Endothelial cell of umbilical vein (primary cell): Measurements from ENCODE around the gene FER. TPM values are rescaled to one million over a fixed set of nuclear protein-coding genes. Genes with fewer than 3 reads are reported as not detected.

Source experiments
- BruUV-seq: library from RNA; stranded (reverse); fragments of 400-500 nt; replicated peaks from 2 replicates; lab custom pipeline; 2021; lab: Mats Ljungman, UMichigan
- CTCF ChIA-PET: fragments of 300-600, 350-600 bp; sonication (Branson Sonifier 250); formaldehyde crosslinking; loops from one replicate; lab custom pipeline; 2021; ENCODE audit warnings: antibody characterized with exemption, inconsistent platforms; lab: Charles Lee
- POLR2A ChIA-PET: fragments of 300-600, 350-600 bp; sonication (Branson Sonifier 250); formaldehyde crosslinking; loops from one replicate; lab custom pipeline; 2021; ENCODE audit warnings: antibody characterized with exemption, inconsistent platforms; lab: Charles Lee
- DNase-seq: peaks from one replicate; pipeline ENCODE4 v3.0.0-alpha.2; 2011; ENCODE audit warnings: low read depth, low spot score
- FAIRE-seq: peaks from 2 replicates; lab custom pipeline; 2011; peaks lifted over from hg19 to GRCh38; lab: Jason Lieb, UNC
- H2AFZ ChIP-seq: 2 replicates; pipeline ENCODE4 v1.6.0; 2012; ENCODE audit warnings: low read depth, low read length, control low read depth, inconsistent platforms
- H3K27ac ChIP-seq: 2 replicates; pipeline ENCODE4 v1.5.1; 2011; ENCODE audit warnings: low read depth, mild to moderate bottlenecking, control low read depth, low read length, moderate library complexity; ENCODE audit not compliant: insufficient read depth
- H3K27me3 ChIP-seq, 2 experiments: 2 replicates each; pipeline versions ENCODE4 v1.6.0 to v1.6.1; 2011; ENCODE audit warnings: low read length in 2 of 2, mixed read lengths in 1 of 2; ENCODE audit not compliant: control insufficient read depth in 2 of 2, insufficient read depth in 2 of 2
- H3K36me3 ChIP-seq, 2 experiments: 2 replicates in 1 of 2; 3 replicates in 1 of 2; pipeline ENCODE4 v1.5.1; 2011; ENCODE audit warnings: low read length in 2 of 2, mild to moderate bottlenecking in 1 of 2, moderate library complexity in 1 of 2; ENCODE audit not compliant: control insufficient read depth in 2 of 2, insufficient read depth in 2 of 2; ENCODE audit errors: extremely low read depth in 1 of 2
- H3K4me1 ChIP-seq: 3 replicates; pipeline ENCODE4 v1.5.1; 2011; ENCODE audit warnings: mild to moderate bottlenecking, low read length; ENCODE audit not compliant: control insufficient read depth, insufficient read depth; ENCODE audit errors: extremely low read depth
- H3K4me2 ChIP-seq: 2 replicates; pipeline ENCODE4 v1.6.1; 2011; ENCODE audit warnings: low read length, control low read depth, mixed read lengths; ENCODE audit not compliant: insufficient read depth
- H3K4me3 ChIP-seq, 3 experiments: fragments of 200-600 bp in 1 of 3; sonication (generic), shearing (Covaris generic) in 1 of 3; replicated peaks in 1 of 3; 2 replicates each; pipeline ENCODE4 v1.5.1; 2011 to 2016; ENCODE audit warnings: control low read depth in 3 of 3, low read length in 3 of 3, mild to moderate bottlenecking in 2 of 3, inconsistent platforms in 1 of 3, low read depth in 1 of 3, moderate library complexity in 1 of 3; ENCODE audit not compliant: insufficient read depth in 1 of 3
- H3K79me2 ChIP-seq: 2 replicates; pipeline ENCODE4 v1.6.0; 2012; ENCODE audit warnings: low read length, inconsistent platforms; ENCODE audit not compliant: control insufficient read depth, insufficient read depth
- H3K9ac ChIP-seq: replicated peaks from 2 replicates; pipeline ENCODE3; 2011; ENCODE audit warnings: low read length, control low read depth; ENCODE audit not compliant: insufficient read depth; ENCODE audit errors: extremely low read depth
- H3K9me1 ChIP-seq: replicated peaks from 3 replicates; pipeline ENCODE4 v1.6.0; 2011; ENCODE audit warnings: mild to moderate bottlenecking, low read length; ENCODE audit not compliant: control insufficient read depth, insufficient read depth; ENCODE audit errors: extremely low read depth
- H3K9me3 ChIP-seq: replicated peaks from 2 replicates; pipeline ENCODE4 v1.5.1; 2012; ENCODE audit warnings: low read length, inconsistent platforms; ENCODE audit not compliant: control insufficient read depth, insufficient read depth
- H4K20me1 ChIP-seq: replicated peaks from 2 replicates; pipeline ENCODE3; 2011; ENCODE audit warnings: mild to moderate bottlenecking, low read length; ENCODE audit not compliant: control insufficient read depth, insufficient read depth; ENCODE audit errors: extremely low read depth
- EZH2 ChIP-seq: IDR thresholded peaks from 2 replicates; pipeline ENCODE4 v1.6.1; 2012; ENCODE audit warnings: borderline replicate concordance, low read depth, mild to moderate bottlenecking, moderate library complexity, low read length, inconsistent platforms; ENCODE audit not compliant: severe bottlenecking
- FOS ChIP-seq: IDR thresholded peaks from 2 replicates; pipeline ENCODE4 v1.6.1; 2011; ENCODE audit warnings: mild to moderate bottlenecking, low read length, moderate library complexity, borderline replicate concordance; ENCODE audit not compliant: insufficient read depth
- GATA2 ChIP-seq: IDR thresholded peaks from 2 replicates; pipeline ENCODE4 v1.7.0; 2011; ENCODE audit warnings: low read depth, mild to moderate bottlenecking, moderate library complexity, mixed read lengths, low read length; ENCODE audit not compliant: insufficient read length, insufficient read depth
- JUN ChIP-seq: IDR thresholded peaks from 2 replicates; pipeline ENCODE4 v1.6.1; 2011; ENCODE audit warnings: borderline replicate concordance, low read depth; ENCODE audit not compliant: insufficient read length, insufficient read depth
- MYC ChIP-seq: IDR thresholded peaks from one replicate; pipeline ENCODE4 v1.6.1; 2011; ENCODE audit warnings: mild to moderate bottlenecking, low read depth, low read length
- POLR2A ChIP-seq: IDR thresholded peaks from 2 replicates; pipeline ENCODE4 v1.6.1; 2012; ENCODE audit warnings: low read depth, mild to moderate bottlenecking, control low read depth, low read length
- POLR2AphosphoS5 ChIP-seq: IDR thresholded peaks from 2 replicates; pipeline ENCODE4 v1.6.1; 2012; ENCODE audit warnings: low read depth, mild to moderate bottlenecking, control low read depth, low read length, moderate library complexity; ENCODE audit not compliant: insufficient read depth
- dilution Hi-C: fragments of 300-500 bp; cut with MboI; formaldehyde crosslinking; loops from one replicate; pipeline ENCODE4 v1.15.0; 2019; ENCODE audit warnings: low sequenced_read_pairs; ENCODE audit not compliant: extremely low pct_ligation_motif_present
- intact Hi-C: fragments of 100-400 bp; cut with micrococcal nuclease; formaldehyde crosslinking; loops from one replicate; pipeline ENCODE4 v1.10.0; 2022
- polyA plus RNA-seq, 4 experiments: library from polyadenylated mRNA; depleted of rRNA in 3 of 4; stranded (reverse) in 3 of 4; unstranded in 1 of 4; fragments of >200 nt; gene quantifications; 2 replicates each; pipeline versions ENCODE4 v1.2.1 to v1.2.3, GENCODE V29; 2011 to 2012; ENCODE audit warnings: missing spikeins in 1 of 4
- total RNA-seq: library from RNA; stranded (reverse); gene quantifications from 2 replicates; pipeline ENCODE4 v1.2.3, GENCODE V29; 2021
- TF ChIP-seq, protein P1 (sequence below): IDR thresholded peaks from 2 replicates; pipeline ENCODE4 v1.6.1; 2011; ENCODE audit not compliant: insufficient read depth, insufficient read length
- TF ChIP-seq, protein P2 (sequence below), 2 donors: IDR thresholded peaks; 1 replicate in 1 of 2; 2 replicates in 1 of 2; pipeline ENCODE4 v1.5.1; 2011; ENCODE audit warnings: low read length in 2 of 2, mild to moderate bottlenecking in 2 of 2, moderate library complexity in 2 of 2, control low read depth in 1 of 2, inconsistent platforms in 1 of 2, low read depth in 1 of 2; ENCODE audit not compliant: insufficient read depth in 1 of 2; ENCODE audit errors: extremely low read depth in 1 of 2

FER gene
- total and polyA plus RNA-seq, 2 donors (not counting 3 experiments of a cell fraction or from before 2014, with no cell fraction given): 2.3 to 27.5 TPM

DNA sequence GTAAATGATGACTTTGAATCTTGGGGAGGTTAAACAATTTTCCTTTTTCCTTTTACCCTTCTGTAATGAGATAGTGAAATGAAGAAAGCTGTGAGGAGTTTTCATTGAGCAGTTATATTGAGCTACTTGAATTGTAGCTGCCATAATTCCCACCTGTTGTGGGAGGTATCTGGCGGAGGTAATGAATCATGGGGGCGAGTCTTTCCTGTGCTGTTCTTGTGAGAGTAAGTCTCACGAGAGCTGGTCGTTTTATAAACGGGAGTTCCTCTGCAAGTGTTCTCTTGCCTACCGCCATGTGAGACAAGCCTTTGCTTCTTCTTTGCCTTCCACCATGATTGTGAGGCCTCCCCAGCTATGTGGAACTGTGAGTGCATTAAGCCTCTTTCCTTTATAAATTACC lies 258.4 kb downstream of the FER start:
- TF ChIP-seq, protein P1, sequence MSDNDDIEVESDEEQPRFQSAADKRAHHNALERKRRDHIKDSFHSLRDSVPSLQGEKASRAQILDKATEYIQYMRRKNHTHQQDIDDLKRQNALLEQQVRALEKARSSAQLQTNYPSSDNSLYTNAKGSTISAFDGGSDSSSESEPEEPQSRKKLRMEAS: no peak
- TF ChIP-seq POLR2A: no peak
- TF ChIP-seq, protein P2, sequence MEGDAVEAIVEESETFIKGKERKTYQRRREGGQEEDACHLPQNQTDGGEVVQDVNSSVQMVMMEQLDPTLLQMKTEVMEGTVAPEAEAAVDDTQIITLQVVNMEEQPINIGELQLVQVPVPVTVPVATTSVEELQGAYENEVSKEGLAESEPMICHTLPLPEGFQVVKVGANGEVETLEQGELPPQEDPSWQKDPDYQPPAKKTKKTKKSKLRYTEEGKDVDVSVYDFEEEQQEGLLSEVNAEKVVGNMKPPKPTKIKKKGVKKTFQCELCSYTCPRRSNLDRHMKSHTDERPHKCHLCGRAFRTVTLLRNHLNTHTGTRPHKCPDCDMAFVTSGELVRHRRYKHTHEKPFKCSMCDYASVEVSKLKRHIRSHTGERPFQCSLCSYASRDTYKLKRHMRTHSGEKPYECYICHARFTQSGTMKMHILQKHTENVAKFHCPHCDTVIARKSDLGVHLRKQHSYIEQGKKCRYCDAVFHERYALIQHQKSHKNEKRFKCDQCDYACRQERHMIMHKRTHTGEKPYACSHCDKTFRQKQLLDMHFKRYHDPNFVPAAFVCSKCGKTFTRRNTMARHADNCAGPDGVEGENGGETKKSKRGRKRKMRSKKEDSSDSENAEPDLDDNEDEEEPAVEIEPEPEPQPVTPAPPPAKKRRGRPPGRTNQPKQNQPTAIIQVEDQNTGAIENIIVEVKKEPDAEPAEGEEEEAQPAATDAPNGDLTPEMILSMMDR (IDR thresholded peaks at IDR 0.05; ENCODE audit: extremely low read depth in 1 of 2, insufficient read depth in 1 of 2, low read depth in 1 of 2, low read length in 2 of 2): no peak
- no peak for TF ChIP-seq EZH2
- no peak for TF ChIP-seq GATA2
- TF ChIP-seq MYC: no peak
- TF ChIP-seq POLR2AphosphoS5: no peak
- TF ChIP-seq FOS: no peak
- no peak for TF ChIP-seq JUN
- H3K9me3 ChIP-seq: no peaks in the 10 kb centered on the region
- no peak for DNase-seq
- no peak overlapping the region for H3K27ac ChIP-seq
- no peaks in the 10 kb centered on the region for H3K79me2 ChIP-seq
- no peaks in the 10 kb centered on the region for H3K9me1 ChIP-seq
- intact Hi-C loops (no loop called here), dilution Hi-C loops (no loop called here)
- no peak for FAIRE-seq
- no peak overlapping the region for H3K9ac ChIP-seq
- no peaks in the 10 kb centered on the region for H4K20me1 ChIP-seq
- POLR2A ChIA-PET: no interaction called here
- no peaks in the 10 kb centered on the region for H3K27me3 ChIP-seq
- H3K4me3 ChIP-seq: no peak overlapping the region
- H3K4me1 ChIP-seq: no peaks in the 10 kb centered on the region
- no peak overlapping the region for H3K4me2 ChIP-seq
- H3K36me3 ChIP-seq: no peaks in the 10 kb centered on the region
- CTCF ChIA-PET: no interaction called here
- BruUV-seq: no TSS peak
- no peak overlapping the region for H2AFZ ChIP-seq
